Activated naive CD8-positive, alpha-beta T cell treated with anti-CD3 and anti-CD28 coated beads, Interleukin-2, amount 50 U/mL, for 24 hours (primary cell): Measurements from ENCODE around the gene MS4A18.
"Not testable (repeated sequence)": the region's sequence is repeated elsewhere in the genome, so short reads cannot be mapped to it uniquely, and the experiment has no call there.

Experiments
- ATAC-seq: fragments of 150-1000 bp; cut with Tn5 transposase; one replicate; pipeline ENCODE4 v1.10.0; 2021
- DNase-seq: peaks from one replicate; pipeline ENCODE4 v3.0.0; 2021
- H3K27ac Mint-ChIP-seq: one replicate; pipeline ENCODE4 v1.8.0; 2021; ENCODE audit warnings: mild to moderate bottlenecking, mixed read lengths
- H3K27me3 Mint-ChIP-seq: one replicate; pipeline ENCODE4 v1.8.0; 2021; ENCODE audit warnings: mixed read lengths
- H3K36me3 Mint-ChIP-seq: one replicate; pipeline ENCODE4 v1.8.0; 2021; ENCODE audit warnings: low read depth, mixed read lengths
- H3K4me1 Mint-ChIP-seq: one replicate; pipeline ENCODE4 v1.8.0; 2021; ENCODE audit warnings: mixed read lengths
- H3K4me3 Mint-ChIP-seq: one replicate; pipeline ENCODE4 v1.8.0; 2021; ENCODE audit warnings: mild to moderate bottlenecking, moderate library complexity, mixed read lengths
- H3K9me3 Mint-ChIP-seq: one replicate; pipeline ENCODE4 v1.8.0; 2021; ENCODE audit warnings: mixed read lengths

MS4A18 gene

GRCh38 chr11:60750911-60751310, 26.4 kb downstream of the MS4A18 start:
- Mint-ChIP-seq H3K9me3 (peaks cover 5% of the 10 kb centered on the region), H3K36me3 (no peaks in the 10 kb centered on the region), H3K4me3 (no peak overlapping the region), H3K27ac (no peak overlapping the region), H3K27me3 (peaks cover 11% of the 10 kb centered on the region), H3K4me1 (no peaks in the 10 kb centered on the region)
- ATAC-seq (no peak), DNase-seq (no peak)

- H3K9me3 Mint-ChIP-seq: no peaks in the 10 kb centered on the region
- ATAC-seq: no peak
- no peak for DNase-seq
- no peak overlapping the region for H3K4me3 Mint-ChIP-seq
- no peaks in the 10 kb centered on the region for H3K36me3 Mint-ChIP-seq
- H3K27ac Mint-ChIP-seq: no peak overlapping the region
- peaks cover 19% of the 10 kb centered on the region for H3K27me3 Mint-ChIP-seq
- H3K4me1 Mint-ChIP-seq: no peaks in the 10 kb centered on the region
These were observed 28.8 kb downstream of the MS4A18 start for GRCh38 chr11:60753309-60753708.

- Mint-ChIP-seq H3K4me1 (no peaks in the 10 kb centered on the region), H3K4me3 (no peak overlapping the region), H3K9me3 (no peaks in the 10 kb centered on the region), H3K27me3 (peaks cover 29% of the 10 kb centered on the region), H3K27ac (no peak overlapping the region), H3K36me3 (no peaks in the 10 kb centered on the region)
- DNase-seq (no peak), ATAC-seq (no peak)
These were observed 30.4 kb downstream of the MS4A18 start for GRCh38 chr11:60754887-60755286.

GRCh38 chr11:60756307-60757032, 31.9 kb downstream of the MS4A18 start, which contains the start of gene MS4A15:
TSS of gene MS4A15 (plus strand) at chr11:60756867. CDS start at chr11:60763734, 6,867 bp downstream.
- Mint-ChIP-seq H3K27ac (no peak within 1 kb of the TSS), H3K4me1 (no peaks in the 10 kb centered on the region), H3K27me3 (peaks cover 42% of the 10 kb centered on the region), H3K36me3 (no peaks in the 10 kb centered on the region), H3K9me3 (no peaks in the 10 kb centered on the region), H3K4me3 (no peak within 1 kb of the TSS)
- ATAC-seq (no peak), DNase-seq (no peak)

DNA sequence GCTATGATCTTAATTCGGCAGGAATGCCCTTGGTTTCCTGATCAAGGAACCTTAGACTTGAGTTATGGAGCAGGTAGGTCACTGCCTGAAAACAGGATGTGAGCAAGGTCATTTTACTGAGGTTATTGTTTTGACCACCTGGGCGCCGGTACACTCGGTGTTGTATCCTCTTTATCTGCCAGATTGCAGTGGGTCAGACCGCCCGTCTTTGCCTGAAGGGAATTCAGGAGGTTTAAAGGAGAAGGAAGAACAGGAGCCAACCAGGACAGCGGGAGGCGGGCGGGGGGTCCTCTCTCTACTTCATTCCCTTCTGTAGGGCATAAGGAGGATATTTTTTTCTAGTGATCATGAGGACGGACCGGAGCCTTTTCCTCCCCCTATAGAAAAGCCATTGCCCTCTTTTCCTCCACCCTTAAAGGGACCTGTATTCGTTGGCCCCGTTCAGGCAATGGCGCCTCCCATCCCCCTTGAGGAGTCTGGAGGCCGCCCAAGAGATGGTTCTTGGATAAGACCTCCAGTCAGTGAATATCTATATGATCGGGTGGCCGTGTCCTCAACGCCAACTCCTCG, 32.8 kb downstream of the MS4A18 start:
- no peak for DNase-seq
- Mint-ChIP-seq H3K36me3 (no peaks in the 10 kb centered on the region), H3K4me3 (no peak overlapping the region), H3K4me1 (no peaks in the 10 kb centered on the region), H3K27ac (no peak overlapping the region), H3K9me3 (no peaks in the 10 kb centered on the region), H3K27me3 (peaks cover 34% of the 10 kb centered on the region)
- no peak for ATAC-seq

- H3K36me3 Mint-ChIP-seq, H3K9me3 Mint-ChIP-seq, DNase-seq, H3K27ac Mint-ChIP-seq, ATAC-seq, H3K4me1 Mint-ChIP-seq, H3K4me3 Mint-ChIP-seq: not testable (repeated sequence)
- peaks cover 33% of the 10 kb centered on the region for H3K27me3 Mint-ChIP-seq
These were observed 34.2 kb downstream of the MS4A18 start for GRCh38 chr11:60758671-60759070.

GRCh38 chr11:60759438-60760225, 35.1 kb downstream of the MS4A18 start:
- not testable (repeated sequence) for H3K36me3 Mint-ChIP-seq, DNase-seq, H3K27ac Mint-ChIP-seq, ATAC-seq, H3K9me3 Mint-ChIP-seq, H3K4me1 Mint-ChIP-seq, H3K4me3 Mint-ChIP-seq
- H3K27me3 Mint-ChIP-seq: peaks cover 33% of the 10 kb centered on the region

DNA sequence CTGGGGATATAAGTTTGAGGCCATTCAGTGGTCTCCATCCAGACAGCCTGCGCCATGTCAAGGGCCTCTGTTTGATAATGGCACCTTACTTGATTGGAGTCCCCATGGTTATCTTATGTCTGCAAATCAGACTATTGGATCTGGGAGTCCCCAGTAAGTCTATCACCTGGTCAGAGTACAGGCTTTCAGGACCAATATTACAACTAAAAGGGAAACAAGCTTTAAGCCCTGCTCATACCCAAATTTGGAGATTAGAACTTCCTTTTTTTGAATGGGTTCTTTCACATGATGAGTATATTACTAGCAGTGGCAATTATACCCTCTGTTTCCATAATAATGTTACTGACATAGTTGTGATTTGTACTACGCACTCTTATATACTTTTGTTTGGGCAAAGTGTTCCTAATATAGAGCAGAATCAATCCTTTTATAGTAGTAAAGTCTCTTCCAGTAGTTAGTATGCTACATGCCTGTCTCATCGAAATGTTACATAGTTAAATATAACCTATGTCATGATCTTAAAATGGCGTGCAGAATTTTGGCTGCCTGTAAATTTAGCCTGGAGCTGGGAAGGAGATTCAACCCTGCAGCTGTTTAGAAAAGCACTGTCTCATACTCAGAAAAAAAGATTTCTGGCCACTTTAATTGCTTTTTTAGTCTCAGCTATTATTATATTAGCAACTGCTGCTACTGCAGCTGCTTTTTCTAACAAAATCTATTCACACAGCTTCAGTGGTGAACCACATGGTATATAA, 37.1 kb downstream of the MS4A18 start:
- Mint-ChIP-seq H3K9me3 (no peaks in the 10 kb centered on the region), H3K4me1 (peaks cover 10% of the 10 kb centered on the region), H3K36me3 (no peaks in the 10 kb centered on the region), H3K27ac (no peak overlapping the region), H3K4me3 (no peak overlapping the region), H3K27me3 (peaks cover 36% of the 10 kb centered on the region)
- DNase-seq (no peak), ATAC-seq (no peak)

GRCh38 chr11:60762851-60763691, 38.6 kb downstream of the MS4A18 start:
- Mint-ChIP-seq H3K36me3 (no peaks in the 10 kb centered on the region), H3K27ac (no peak overlapping the region), H3K9me3 (no peaks in the 10 kb centered on the region), H3K27me3 (peaks cover 31% of the 10 kb centered on the region), H3K4me3 (no peak overlapping the region), H3K4me1 (peaks cover 10% of the 10 kb centered on the region)
- no peak for ATAC-seq
- DNase-seq: no peak

- H3K4me3 Mint-ChIP-seq: no peak overlapping the region
- H3K27ac Mint-ChIP-seq: no peak overlapping the region
- H3K9me3 Mint-ChIP-seq: no peaks in the 10 kb centered on the region
- peaks cover 28% of the 10 kb centered on the region for H3K27me3 Mint-ChIP-seq
- no peak for DNase-seq
- H3K36me3 Mint-ChIP-seq: no peaks in the 10 kb centered on the region
- peaks cover 10% of the 10 kb centered on the region for H3K4me1 Mint-ChIP-seq
- ATAC-seq: peak; percentile 55
These were observed 39.3 kb downstream of the MS4A18 start for GRCh38 chr11:60763692-60764369.

- no peak for ATAC-seq
These were observed 40.4 kb downstream of the MS4A18 start for GRCh38 chr11:60764879-60765278.

DNA sequence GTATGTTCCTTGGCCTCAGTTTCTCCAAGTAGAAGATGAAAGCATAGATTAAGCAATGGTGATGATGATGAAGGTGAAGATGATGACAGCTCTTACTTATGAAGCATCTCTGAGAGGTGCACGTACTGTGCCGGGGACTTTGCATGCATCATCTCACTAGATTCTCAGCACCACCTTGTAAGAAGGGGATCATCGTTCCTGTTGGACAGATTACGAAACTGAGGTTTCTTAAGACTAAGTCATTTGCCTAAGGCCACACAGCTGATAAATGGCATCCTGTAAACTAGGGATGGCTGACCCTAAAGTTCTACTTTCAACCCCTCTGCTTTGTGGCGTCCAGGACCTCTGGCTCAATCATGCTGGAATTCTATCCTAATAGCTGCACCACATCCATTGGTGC, 40.8 kb downstream of the MS4A18 start:
- no peaks in the 10 kb centered on the region for H3K9me3 Mint-ChIP-seq
- peaks cover 15% of the 10 kb centered on the region for H3K27me3 Mint-ChIP-seq

More at GRCh38 chr11:60764879-60765278, 40.4 kb downstream of the MS4A18 start:
- Mint-ChIP-seq H3K4me1 (peaks cover 10% of the 10 kb centered on the region), H3K4me3 (no peak overlapping the region), H3K27me3 (peaks cover 19% of the 10 kb centered on the region), H3K36me3 (no peaks in the 10 kb centered on the region), H3K27ac (no peak overlapping the region), H3K9me3 (no peaks in the 10 kb centered on the region)
- DNase-seq: no peak

DNA sequence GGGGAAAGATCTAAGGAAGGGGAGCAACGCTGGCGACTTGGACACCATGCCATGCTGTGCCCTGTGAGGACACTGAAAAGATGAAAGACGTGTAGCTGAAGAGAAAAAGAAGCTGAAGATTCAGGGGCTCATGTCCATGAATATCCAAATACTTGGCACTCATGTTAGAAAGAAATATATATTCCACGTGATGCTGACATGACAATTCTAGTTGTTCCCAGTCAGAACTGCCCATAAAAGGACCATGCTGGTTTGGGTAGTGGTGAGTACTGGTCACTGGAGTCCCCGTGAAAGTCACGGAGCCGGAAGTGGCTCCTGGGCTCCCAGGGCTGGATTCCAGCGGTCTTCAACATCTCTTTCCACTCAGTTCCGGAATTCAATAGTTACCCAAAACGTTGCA, 42.0 kb downstream of the MS4A18 start:
- DNase-seq (no peak), ATAC-seq (no peak)
- Mint-ChIP-seq H3K27me3 (peaks cover 6% of the 10 kb centered on the region), H3K27ac (no peak overlapping the region), H3K4me1 (peaks cover 10% of the 10 kb centered on the region), H3K36me3 (no peaks in the 10 kb centered on the region), H3K4me3 (no peak overlapping the region), H3K9me3 (no peaks in the 10 kb centered on the region)

More for the DNA sequence above, 40.8 kb downstream of the MS4A18 start:
- ATAC-seq (no peak), DNase-seq (no peak)
- Mint-ChIP-seq H3K4me3 (no peak overlapping the region), H3K36me3 (no peaks in the 10 kb centered on the region), H3K4me1 (peaks cover 10% of the 10 kb centered on the region), H3K27ac (no peak overlapping the region)
